Measurements from ENCODE around the gene STK16.

Gene STK16

DNA sequence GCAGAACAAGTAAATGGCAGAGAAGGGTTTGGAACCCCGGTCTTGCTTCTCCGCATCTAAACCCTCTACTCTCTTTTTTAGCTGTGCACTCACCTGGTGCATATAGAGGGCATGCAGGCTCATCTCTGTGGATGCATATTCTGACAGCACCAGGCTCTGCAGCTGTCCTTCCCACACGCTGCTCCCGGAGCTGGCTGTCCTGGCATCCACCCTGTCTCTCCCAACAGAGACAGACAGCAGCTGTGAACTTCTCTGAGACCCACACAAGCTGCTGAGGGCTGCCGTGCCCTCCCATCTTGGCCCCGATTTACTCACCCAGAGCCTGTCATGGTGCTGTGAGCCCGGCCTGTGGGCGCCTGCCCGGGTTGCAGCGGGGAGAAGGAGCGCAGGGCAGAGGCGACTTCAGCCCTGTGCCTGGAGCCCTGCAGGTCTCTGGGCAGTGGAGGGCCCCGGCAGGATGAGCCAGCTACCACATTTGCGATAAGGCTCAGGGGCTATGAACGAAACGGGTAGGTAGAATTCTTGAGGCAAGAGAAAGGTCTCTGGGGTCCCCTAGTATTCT is 23.2 kb upstream of the STK16 start:
- TF ChIP-seq CREB1 (IDR thresholded peaks at IDR 0.05; ENCODE audit: low read depth): no peak
- TF ChIP-seq EP300 (IDR thresholded peaks at IDR 0.05; ENCODE audit: borderline replicate concordance): no peak
- no peak for TF ChIP-seq CEBPB (IDR thresholded peaks at IDR 0.05)
- TF ChIP-seq, protein P1, sequence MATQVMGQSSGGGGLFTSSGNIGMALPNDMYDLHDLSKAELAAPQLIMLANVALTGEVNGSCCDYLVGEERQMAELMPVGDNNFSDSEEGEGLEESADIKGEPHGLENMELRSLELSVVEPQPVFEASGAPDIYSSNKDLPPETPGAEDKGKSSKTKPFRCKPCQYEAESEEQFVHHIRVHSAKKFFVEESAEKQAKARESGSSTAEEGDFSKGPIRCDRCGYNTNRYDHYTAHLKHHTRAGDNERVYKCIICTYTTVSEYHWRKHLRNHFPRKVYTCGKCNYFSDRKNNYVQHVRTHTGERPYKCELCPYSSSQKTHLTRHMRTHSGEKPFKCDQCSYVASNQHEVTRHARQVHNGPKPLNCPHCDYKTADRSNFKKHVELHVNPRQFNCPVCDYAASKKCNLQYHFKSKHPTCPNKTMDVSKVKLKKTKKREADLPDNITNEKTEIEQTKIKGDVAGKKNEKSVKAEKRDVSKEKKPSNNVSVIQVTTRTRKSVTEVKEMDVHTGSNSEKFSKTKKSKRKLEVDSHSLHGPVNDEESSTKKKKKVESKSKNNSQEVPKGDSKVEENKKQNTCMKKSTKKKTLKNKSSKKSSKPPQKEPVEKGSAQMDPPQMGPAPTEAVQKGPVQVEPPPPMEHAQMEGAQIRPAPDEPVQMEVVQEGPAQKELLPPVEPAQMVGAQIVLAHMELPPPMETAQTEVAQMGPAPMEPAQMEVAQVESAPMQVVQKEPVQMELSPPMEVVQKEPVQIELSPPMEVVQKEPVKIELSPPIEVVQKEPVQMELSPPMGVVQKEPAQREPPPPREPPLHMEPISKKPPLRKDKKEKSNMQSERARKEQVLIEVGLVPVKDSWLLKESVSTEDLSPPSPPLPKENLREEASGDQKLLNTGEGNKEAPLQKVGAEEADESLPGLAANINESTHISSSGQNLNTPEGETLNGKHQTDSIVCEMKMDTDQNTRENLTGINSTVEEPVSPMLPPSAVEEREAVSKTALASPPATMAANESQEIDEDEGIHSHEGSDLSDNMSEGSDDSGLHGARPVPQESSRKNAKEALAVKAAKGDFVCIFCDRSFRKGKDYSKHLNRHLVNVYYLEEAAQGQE (IDR thresholded peaks at IDR 0.05; ENCODE audit: low read depth): no peak
- TF ChIP-seq, protein P2, sequence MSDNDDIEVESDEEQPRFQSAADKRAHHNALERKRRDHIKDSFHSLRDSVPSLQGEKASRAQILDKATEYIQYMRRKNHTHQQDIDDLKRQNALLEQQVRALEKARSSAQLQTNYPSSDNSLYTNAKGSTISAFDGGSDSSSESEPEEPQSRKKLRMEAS (IDR thresholded peaks at IDR 0.05): no peak
- no peak for TF ChIP-seq RAD21 (IDR thresholded peaks at IDR 0.05; ENCODE audit: low read depth)
- no peak for TF ChIP-seq EGR1 (IDR thresholded peaks at IDR 0.05)
- no peak for TF ChIP-seq FOXM1 (IDR thresholded peaks at IDR 0.05; ENCODE audit: borderline replicate concordance, low read depth)
- no peak for TF ChIP-seq NFIC (IDR thresholded peaks at IDR 0.05)
- TF ChIP-seq TAF1 (IDR thresholded peaks at IDR 0.05; ENCODE audit: low read depth): no peak
- TF ChIP-seq, protein P3, sequence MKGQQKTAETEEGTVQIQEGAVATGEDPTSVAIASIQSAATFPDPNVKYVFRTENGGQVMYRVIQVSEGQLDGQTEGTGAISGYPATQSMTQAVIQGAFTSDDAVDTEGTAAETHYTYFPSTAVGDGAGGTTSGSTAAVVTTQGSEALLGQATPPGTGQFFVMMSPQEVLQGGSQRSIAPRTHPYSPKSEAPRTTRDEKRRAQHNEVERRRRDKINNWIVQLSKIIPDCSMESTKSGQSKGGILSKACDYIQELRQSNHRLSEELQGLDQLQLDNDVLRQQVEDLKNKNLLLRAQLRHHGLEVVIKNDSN (IDR thresholded peaks at IDR 0.05): no peak
- TF ChIP-seq TEAD4 (IDR thresholded peaks at IDR 0.05): no peak
- no peak for TF ChIP-seq YY1 (IDR thresholded peaks at IDR 0.05; ENCODE audit: low read depth)
- TF ChIP-seq ZBTB7A (IDR thresholded peaks at IDR 0.05; ENCODE audit: low read depth): no peak
- no peak for TF ChIP-seq TCF12 (IDR thresholded peaks at IDR 0.05; ENCODE audit: low read depth)

DNA sequence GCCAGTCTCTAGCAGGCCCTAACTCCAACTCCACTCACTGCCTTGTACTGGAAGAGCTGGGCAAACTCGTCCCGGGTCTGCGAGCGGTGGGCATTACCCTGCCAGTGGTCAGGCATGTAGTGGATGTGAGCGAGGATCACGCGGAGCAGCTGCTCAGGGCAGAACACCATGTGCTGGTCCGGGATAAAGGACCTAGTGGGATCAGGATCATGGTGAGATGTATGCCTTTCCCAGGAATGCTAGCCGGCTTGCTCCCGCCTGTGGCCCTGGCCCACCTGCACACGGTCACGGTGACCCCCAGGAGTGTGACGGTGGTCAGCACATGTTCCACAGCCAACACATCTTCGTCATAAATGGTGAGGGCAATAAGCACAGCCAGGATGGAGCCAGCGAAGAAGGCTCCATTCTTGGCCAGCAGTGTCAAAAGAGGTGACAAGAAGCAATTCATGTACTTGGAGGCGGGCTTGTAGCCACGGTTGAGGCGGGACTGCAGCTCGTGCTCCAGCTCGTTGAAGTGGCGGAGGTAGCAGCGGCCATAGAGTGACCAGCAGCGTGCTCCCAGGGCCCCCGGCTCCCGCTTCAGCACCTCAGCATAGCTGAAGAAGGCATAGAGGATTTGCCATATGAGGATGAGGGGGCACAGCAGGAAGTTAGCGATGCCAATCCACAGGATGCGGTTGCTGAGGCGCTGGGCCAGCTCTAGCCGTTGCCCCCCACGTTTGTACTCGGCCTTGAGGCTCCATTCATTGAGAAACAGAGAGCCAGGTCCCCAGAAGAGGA is 21.3 kb upstream of the STK16 start:
- TF ChIP-seq, protein P1 (IDR thresholded peaks at IDR 0.05; ENCODE audit: low read depth): no peak

DNA sequence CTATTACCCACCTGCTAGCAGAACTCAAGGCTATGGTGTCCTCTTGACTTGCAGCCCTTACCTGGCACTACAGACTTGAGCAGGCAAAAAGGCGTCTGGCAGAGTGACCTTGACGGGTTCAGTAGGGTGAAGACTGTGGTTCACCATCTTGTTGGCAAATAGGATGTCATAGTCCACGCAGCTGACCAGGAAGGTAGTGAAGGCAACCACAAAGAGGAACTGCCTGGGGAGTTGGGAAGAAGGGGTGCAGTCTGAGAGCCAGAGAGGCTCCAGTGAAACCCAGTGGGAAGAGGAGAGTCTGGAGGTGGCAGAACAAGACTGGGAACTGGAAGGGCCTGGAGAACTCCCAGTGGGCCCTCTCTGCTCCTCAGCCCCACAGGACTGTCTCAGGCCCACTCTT is 19.9 kb upstream of the STK16 start:
- TF ChIP-seq TAF1 (IDR thresholded peaks at IDR 0.05; ENCODE audit: low read depth): no peak
- TF ChIP-seq FOXM1 (IDR thresholded peaks at IDR 0.05; ENCODE audit: borderline replicate concordance, low read depth): no peak
- TF ChIP-seq, protein P2 (IDR thresholded peaks at IDR 0.05): no peak
- TF ChIP-seq RAD21 (IDR thresholded peaks at IDR 0.05; ENCODE audit: low read depth): no peak
- TF ChIP-seq, protein P1 (IDR thresholded peaks at IDR 0.05; ENCODE audit: low read depth): no peak
- no peak for TF ChIP-seq NFIC (IDR thresholded peaks at IDR 0.05)
- no peak for TF ChIP-seq CREB1 (IDR thresholded peaks at IDR 0.05; ENCODE audit: low read depth)
- TF ChIP-seq CEBPB (IDR thresholded peaks at IDR 0.05): no peak
- no peak for TF ChIP-seq TEAD4 (IDR thresholded peaks at IDR 0.05)
- TF ChIP-seq TCF12 (IDR thresholded peaks at IDR 0.05; ENCODE audit: low read depth): no peak
- no peak for TF ChIP-seq EP300 (IDR thresholded peaks at IDR 0.05; ENCODE audit: borderline replicate concordance)
- TF ChIP-seq, protein P3 (IDR thresholded peaks at IDR 0.05): no peak
- TF ChIP-seq YY1 (IDR thresholded peaks at IDR 0.05; ENCODE audit: low read depth): no peak
- TF ChIP-seq EGR1 (IDR thresholded peaks at IDR 0.05): no peak
- no peak for TF ChIP-seq ZBTB7A (IDR thresholded peaks at IDR 0.05; ENCODE audit: low read depth)
